OCI-LY3 (cell line): ENCODE data around the gene SCAMP1.

Source experiments
- H2AFZ ChIP-seq: fragments of 200-600, 300-600 bp; shearing (Covaris generic); 2 replicates; pipeline ENCODE4 v1.6.0; 2014; ENCODE audit warnings: antibody characterized with exemption, low read depth, low read length
- H3K27ac ChIP-seq: fragments of 200-600, 300-600 bp; sonication (generic); 2 replicates; pipeline ENCODE4 v1.5.1; 2014; ENCODE audit warnings: mild to moderate bottlenecking, low read length, moderate library complexity, mixed read lengths
- H3K27me3 ChIP-seq: fragments of 200-600, 300-600 bp; sonication (generic); 2 replicates; pipeline ENCODE4 v1.6.1; 2014; ENCODE audit warnings: low read depth, low read length, mixed read lengths
- H3K36me3 ChIP-seq: fragments of 200-600, 300-600 bp; sonication (generic); replicated peaks from 2 replicates; pipeline ENCODE3; 2014; ENCODE audit warnings: low read depth, low read length, mixed read lengths
- H3K4me1 ChIP-seq: fragments of 300-600, 200-600 bp; sonication (generic); 2 replicates; pipeline ENCODE4 v1.6.1; 2014; ENCODE audit warnings: low read length, mixed read lengths
- H3K4me2 ChIP-seq: fragments of 200-600, 300-600 bp; sonication (generic); 2 replicates; pipeline ENCODE4 v1.6.1; 2014; ENCODE audit warnings: low read length, mixed read lengths
- H3K4me3 ChIP-seq: fragments of 300-600, 200-600 bp; sonication (generic); 2 replicates; pipeline ENCODE4 v1.5.1; 2014; ENCODE audit warnings: antibody characterized with exemption, mild to moderate bottlenecking, low read length, moderate library complexity
- H3K79me2 ChIP-seq: fragments of 300-600, 200-600 bp; shearing (Covaris generic); 2 replicates; pipeline ENCODE4 v1.6.1; 2014; ENCODE audit warnings: mild to moderate bottlenecking, low read length, mixed read lengths
- H3K9ac ChIP-seq: fragments of 300-600, 200-600 bp; shearing (Covaris generic); 2 replicates; pipeline ENCODE4 v1.6.0; 2014; ENCODE audit warnings: mild to moderate bottlenecking, low read length, moderate library complexity
- H3K9me3 ChIP-seq: fragments of 200-600, 300-600 bp; shearing (Covaris generic); 2 replicates; pipeline ENCODE4 v1.6.1; 2014; ENCODE audit warnings: low read length, mixed read lengths; ENCODE audit not compliant: insufficient read depth
- H4K20me1 ChIP-seq: fragments of 200-600, 300-600 bp; sonication (generic); 2 replicates; pipeline ENCODE4 v1.6.1; 2016; ENCODE audit warnings: low read length, mixed read lengths; ENCODE audit not compliant: insufficient read depth
- CTCF ChIP-seq: fragments of 200-600, 300-600 bp; sonication (generic); IDR thresholded peaks from 2 replicates; pipeline ENCODE4 v1.5.1; 2014; ENCODE audit warnings: antibody characterized with exemption, low read length, low read depth
- EZH2phosphoT487 ChIP-seq: fragments of 200-600 bp; shearing (Covaris generic); IDR thresholded peaks from 2 replicates; pipeline ENCODE4 v1.6.1; 2018; ENCODE audit warnings: antibody characterized with exemption, mixed run types, low read depth

SCAMP1 gene

GRCh38 chr5:78508186-78508765 is 147.9 kb downstream of the SCAMP1 start:
- Histone ChIP-seq H3K27ac (no peak overlapping the region), H4K20me1 (no peaks in the 10 kb centered on the region)

GRCh38 chr5:78509145-78509865 is 148.9 kb downstream of the SCAMP1 start:
- Histone ChIP-seq H3K4me2 (peak overlapping the region; percentile 85), H3K79me2 (no peaks in the 10 kb centered on the region), H2AFZ (peak overlapping the region; percentile 52; the same call in 1 of the 2 replicates), H3K4me3 (peak overlapping the region; percentile 81), H3K27ac (no peak overlapping the region), H3K9me3 (no peaks in the 10 kb centered on the region), H3K9ac (peak overlapping the region; percentile 33; the same call in 1 of the 2 replicates), H3K4me1 (peaks cover 9% of the 10 kb centered on the region; the same call in 1 of the 2 replicates), H3K27me3 (peaks cover 11% of the 10 kb centered on the region), H4K20me1 (no peaks in the 10 kb centered on the region), H3K36me3 (no peaks in the 10 kb centered on the region)
- no peak for TF ChIP-seq EZH2phosphoT487
- TF ChIP-seq CTCF, result no peak

More at GRCh38 chr5:78508186-78508765, 147.9 kb downstream of the SCAMP1 start:
- no peak overlapping the region for H3K9ac ChIP-seq
- H2AFZ ChIP-seq, result no peak overlapping the region
- no peak overlapping the region for H3K4me3 ChIP-seq
- no peak for TF ChIP-seq EZH2phosphoT487
- no peak for TF ChIP-seq CTCF
- peaks cover 9% of the 10 kb centered on the region; the same call in 1 of the 2 replicates for H3K4me1 ChIP-seq
- no peaks in the 10 kb centered on the region for H3K36me3 ChIP-seq
- no peak overlapping the region for H3K4me2 ChIP-seq
- no peaks in the 10 kb centered on the region for H3K9me3 ChIP-seq
- H3K27me3 ChIP-seq, result peaks cover 11% of the 10 kb centered on the region
- H3K79me2 ChIP-seq, result no peaks in the 10 kb centered on the region

- Histone ChIP-seq H4K20me1 (no peaks in the 10 kb centered on the region), H3K27ac (no peak overlapping the region), H2AFZ (peak overlapping the region; percentile 52), H3K9ac (peak overlapping the region; percentile 33), H3K27me3 (peaks cover 11% of the 10 kb centered on the region), H3K4me3 (peak overlapping the region; percentile 81), H3K4me1 (peaks cover 9% of the 10 kb centered on the region; the same call in 1 of the 2 replicates), H3K4me2 (peak overlapping the region; percentile 85), H3K36me3 (no peaks in the 10 kb centered on the region), H3K79me2 (no peaks in the 10 kb centered on the region), H3K9me3 (no peaks in the 10 kb centered on the region)
- TF ChIP-seq EZH2phosphoT487 (no peak), CTCF (0 out of 2 replicates have a peak, but pooled peaks have one; percentile 11)
These were observed 149.7 kb downstream of the SCAMP1 start for GRCh38 chr5:78509884-78510769.
